Central memory CD8-positive, alpha-beta T cell (primary cell): ENCODE data around the gene CSRP1.

Source experiments
- ATAC-seq: fragments of 150-1000 bp; cut with Tn5 transposase; replicated peaks from 2 replicates; pipeline ENCODE4 v1.10.0; 2022; ENCODE audit warnings: mild to moderate bottlenecking, moderate FRiP score, moderate number of reproducible peaks; ENCODE audit not compliant: poor library complexity, severe bottlenecking; ENCODE audit errors: extremely low read depth
- DNase-seq, 2 donors: peaks; one replicate each; pipeline ENCODE4 v3.0.0; 2021; ENCODE audit warnings: low spot score in 2 of 2
- H3K27ac Mint-ChIP-seq: one replicate; pipeline ENCODE4 v1.8.0; 2022; ENCODE audit warnings: low read depth, mild to moderate bottlenecking, moderate library complexity, mixed read lengths
- H3K27me3 Mint-ChIP-seq: one replicate; pipeline ENCODE4 v1.8.0; 2022; ENCODE audit warnings: mixed read lengths
- H3K36me3 Mint-ChIP-seq: one replicate; pipeline ENCODE4 v1.8.0; 2022; ENCODE audit warnings: mild to moderate bottlenecking, moderate library complexity, mixed read lengths; ENCODE audit not compliant: insufficient read depth
- H3K4me1 Mint-ChIP-seq: one replicate; pipeline ENCODE4 v1.8.0; 2022; ENCODE audit warnings: mixed read lengths
- H3K4me3 Mint-ChIP-seq: one replicate; pipeline ENCODE4 v1.8.0; 2022; ENCODE audit warnings: mild to moderate bottlenecking, moderate library complexity, mixed read lengths
- H3K9me3 Mint-ChIP-seq: one replicate; pipeline ENCODE4 v1.8.0; 2022; ENCODE audit warnings: mixed read lengths

Gene CSRP1

GRCh38 chr1:201504799-201505502 lies 2.0 kb downstream of the CSRP1 start:
- DNase-seq = no peak
- Mint-ChIP-seq H3K9me3 (no peaks in the 10 kb centered on the region), H3K27me3 (no peaks in the 10 kb centered on the region), H3K36me3 (peaks cover 1% of the 10 kb centered on the region), H3K27ac (no peak overlapping the region), H3K4me3 (peak overlapping the region; percentile 84), H3K4me1 (peaks cover 40% of the 10 kb centered on the region)
- no peak for ATAC-seq

GRCh38 chr1:201504179-201504631 lies 2.7 kb downstream of the CSRP1 start:
- no peak for ATAC-seq
- no peak overlapping the region for H3K27ac Mint-ChIP-seq
- no peaks in the 10 kb centered on the region for H3K9me3 Mint-ChIP-seq
- H3K36me3 Mint-ChIP-seq = peaks cover 1% of the 10 kb centered on the region
- DNase-seq = no peak
- H3K4me3 Mint-ChIP-seq = no peak overlapping the region
- H3K4me1 Mint-ChIP-seq = peaks cover 40% of the 10 kb centered on the region
- no peaks in the 10 kb centered on the region for H3K27me3 Mint-ChIP-seq

GRCh38 chr1:201503397-201504176 lies 3.3 kb downstream of the CSRP1 start:
- DNase-seq (no peak), ATAC-seq (no peak)
- Mint-ChIP-seq H3K4me3 (no peak overlapping the region), H3K36me3 (peaks cover 1% of the 10 kb centered on the region), H3K27me3 (no peaks in the 10 kb centered on the region), H3K27ac (no peak overlapping the region), H3K4me1 (peaks cover 40% of the 10 kb centered on the region), H3K9me3 (no peaks in the 10 kb centered on the region)

- H3K4me1 Mint-ChIP-seq = peaks cover 34% of the 10 kb centered on the region
- H3K27me3 Mint-ChIP-seq = no peaks in the 10 kb centered on the region
- no peak overlapping the region for H3K4me3 Mint-ChIP-seq
- no peaks in the 10 kb centered on the region for H3K9me3 Mint-ChIP-seq
- H3K36me3 Mint-ChIP-seq = peaks cover 1% of the 10 kb centered on the region
- no peak for DNase-seq
- H3K27ac Mint-ChIP-seq = no peak overlapping the region
- ATAC-seq = no peak
These were observed 4.4 kb downstream of the CSRP1 start for GRCh38 chr1:201502511-201502857.

GRCh38 chr1:201501812-201502510 lies 5.0 kb downstream of the CSRP1 start:
- H3K4me1 Mint-ChIP-seq = peaks cover 33% of the 10 kb centered on the region
- no peaks in the 10 kb centered on the region for H3K9me3 Mint-ChIP-seq
- ATAC-seq (no peak), DNase-seq (no peak)
- no peak overlapping the region for H3K4me3 Mint-ChIP-seq
- peaks cover 1% of the 10 kb centered on the region for H3K36me3 Mint-ChIP-seq
- no peaks in the 10 kb centered on the region for H3K27me3 Mint-ChIP-seq
- no peak overlapping the region for H3K27ac Mint-ChIP-seq

- Mint-ChIP-seq H3K4me1 (peaks cover 28% of the 10 kb centered on the region), H3K27me3 (no peaks in the 10 kb centered on the region), H3K27ac (no peak overlapping the region), H3K9me3 (no peaks in the 10 kb centered on the region), H3K36me3 (peaks cover 1% of the 10 kb centered on the region), H3K4me3 (no peak overlapping the region)
- ATAC-seq (no peak), DNase-seq (no peak)
These were observed 5.8 kb downstream of the CSRP1 start for GRCh38 chr1:201501144-201501543.

GRCh38 chr1:201500670-201501120 lies 6.2 kb downstream of the CSRP1 start:
- Mint-ChIP-seq H3K4me3 (no peak overlapping the region), H3K27me3 (no peaks in the 10 kb centered on the region), H3K4me1 (peaks cover 23% of the 10 kb centered on the region), H3K27ac (no peak overlapping the region), H3K36me3 (peaks cover 4% of the 10 kb centered on the region), H3K9me3 (no peaks in the 10 kb centered on the region)
- ATAC-seq (no peak), DNase-seq (no peak)

- Mint-ChIP-seq H3K27me3 (no peaks in the 10 kb centered on the region), H3K36me3 (peaks cover 10% of the 10 kb centered on the region), H3K9me3 (no peaks in the 10 kb centered on the region), H3K4me3 (no peak overlapping the region), H3K27ac (no peak overlapping the region), H3K4me1 (peaks cover 17% of the 10 kb centered on the region)
- no peak for DNase-seq
- ATAC-seq = no peak
These were observed 6.9 kb downstream of the CSRP1 start for GRCh38 chr1:201499795-201500669.

GRCh38 chr1:201499191-201499590 lies 7.7 kb downstream of the CSRP1 start:
- peaks cover 12% of the 10 kb centered on the region for H3K36me3 Mint-ChIP-seq
- H3K4me1 Mint-ChIP-seq = peaks cover 15% of the 10 kb centered on the region
- no peak overlapping the region for H3K4me3 Mint-ChIP-seq
- no peak overlapping the region for H3K27ac Mint-ChIP-seq
- no peaks in the 10 kb centered on the region for H3K9me3 Mint-ChIP-seq
- H3K27me3 Mint-ChIP-seq = no peaks in the 10 kb centered on the region
- no peak for DNase-seq
- ATAC-seq = no peak

- ATAC-seq (no peak), DNase-seq (no peak)
- Mint-ChIP-seq H3K36me3 (peaks cover 13% of the 10 kb centered on the region), H3K9me3 (no peaks in the 10 kb centered on the region), H3K4me1 (peaks cover 10% of the 10 kb centered on the region), H3K4me3 (no peak overlapping the region), H3K27me3 (no peaks in the 10 kb centered on the region), H3K27ac (no peak overlapping the region)
These were observed 8.3 kb downstream of the CSRP1 start for GRCh38 chr1:201498621-201499020.

- Mint-ChIP-seq H3K36me3 (peaks cover 15% of the 10 kb centered on the region), H3K27me3 (no peaks in the 10 kb centered on the region), H3K27ac (no peak overlapping the region), H3K4me1 (peaks cover 9% of the 10 kb centered on the region), H3K9me3 (no peaks in the 10 kb centered on the region), H3K4me3 (no peak overlapping the region)
- ATAC-seq (no peak), DNase-seq (no peak)
These were observed 8.9 kb downstream of the CSRP1 start for GRCh38 chr1:201497935-201498509.

GRCh38 chr1:201496296-201496690 lies 10.6 kb downstream of the CSRP1 start:
- Mint-ChIP-seq H3K4me1 (no peaks in the 10 kb centered on the region), H3K9me3 (no peaks in the 10 kb centered on the region), H3K36me3 (peaks cover 18% of the 10 kb centered on the region), H3K27ac (no peak overlapping the region), H3K4me3 (no peak overlapping the region), H3K27me3 (no peaks in the 10 kb centered on the region)
- no peak for ATAC-seq
- DNase-seq = no peak
